Upper lobe of left lung (tissue), 4 donors: ENCODE data around the gene SALL1.

Experiments used
- EP300 ChIP-seq, 4 donors: sonication (generic); formaldehyde crosslinking; IDR thresholded peaks; one replicate each; pipeline ENCODE4 v1.5.1; 2017; ENCODE audit warnings: antibody characterized with exemption in 4 of 4, control low read depth in 2 of 4
- POLR2AphosphoS5 ChIP-seq, 2 donors: sonication (generic); formaldehyde crosslinking; IDR thresholded peaks; one replicate each; pipeline ENCODE4 v1.5.1; 2017; ENCODE audit warnings: antibody characterized with exemption in 2 of 2

- TF ChIP-seq POLR2AphosphoS5 (IDR thresholded peaks at IDR 0.05), result no peak
- TF ChIP-seq EP300 (IDR thresholded peaks at IDR 0.05), result no peak
These were observed 1.0 kb upstream of the SALL1 start for GRCh38 chr16:51151961-51152663.
